AG08395 (cell line): Measurements from ENCODE around the gene RXRB.

Experiments used
- DNase-seq: peaks from one replicate; pipeline ENCODE4 v3.0.0; 2012; ENCODE audit warnings: mixed read lengths, low spot score

RXRB gene

DNA sequence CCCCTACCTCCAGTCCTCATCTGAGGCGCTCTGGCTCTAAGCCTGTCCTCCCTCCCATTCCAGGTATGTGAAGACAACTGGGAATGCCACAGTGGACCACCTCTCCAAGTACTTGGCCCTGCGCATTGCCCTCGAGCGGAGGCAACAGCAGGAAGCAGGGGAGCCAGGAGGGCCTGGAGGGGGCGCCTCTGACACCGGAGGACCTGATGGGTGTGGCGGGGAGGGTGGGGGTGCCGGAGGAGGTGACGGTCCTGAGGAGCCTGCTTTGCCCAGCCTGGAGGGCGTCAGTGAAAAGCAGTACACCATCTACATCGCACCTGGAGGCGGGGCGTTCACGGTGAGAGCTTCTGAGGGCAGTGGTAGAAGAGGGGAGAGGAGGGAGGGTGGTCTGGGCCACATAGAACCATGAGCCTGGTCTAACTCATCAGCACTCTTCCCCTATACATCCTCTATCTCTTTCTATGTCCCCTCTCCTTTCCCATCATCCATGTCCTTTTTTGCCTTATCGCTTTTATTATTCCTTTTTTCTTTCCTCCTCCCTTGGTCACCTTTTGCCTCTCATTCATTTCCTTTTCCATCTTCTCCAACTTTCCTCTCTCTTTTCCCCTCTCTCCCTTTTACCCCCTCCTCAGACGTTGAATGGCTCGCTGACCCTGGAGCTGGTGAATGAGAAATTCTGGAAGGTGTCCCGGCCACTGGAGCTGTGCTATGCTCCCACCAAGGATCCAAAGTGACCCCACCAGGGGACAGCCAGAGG lies 11.4 kb upstream of the RXRB start:
- DNase-seq, result no peak

DNA sequence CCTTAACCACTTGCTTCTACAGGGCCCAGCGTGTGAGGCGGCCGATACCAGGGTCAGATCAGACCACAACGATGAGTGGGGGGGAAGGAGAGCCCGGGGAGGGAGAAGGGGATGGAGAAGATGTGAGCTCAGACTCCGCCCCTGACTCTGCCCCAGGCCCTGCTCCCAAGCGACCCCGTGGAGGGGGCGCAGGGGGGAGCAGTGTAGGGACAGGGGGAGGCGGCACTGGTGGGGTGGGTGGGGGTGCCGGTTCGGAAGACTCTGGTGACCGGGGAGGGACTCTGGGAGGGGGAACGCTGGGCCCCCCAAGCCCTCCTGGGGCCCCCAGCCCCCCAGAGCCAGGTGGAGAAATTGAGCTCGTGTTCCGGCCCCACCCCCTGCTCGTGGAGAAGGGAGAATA lies 10.7 kb upstream of the RXRB start:
- no peak for DNase-seq

DNA sequence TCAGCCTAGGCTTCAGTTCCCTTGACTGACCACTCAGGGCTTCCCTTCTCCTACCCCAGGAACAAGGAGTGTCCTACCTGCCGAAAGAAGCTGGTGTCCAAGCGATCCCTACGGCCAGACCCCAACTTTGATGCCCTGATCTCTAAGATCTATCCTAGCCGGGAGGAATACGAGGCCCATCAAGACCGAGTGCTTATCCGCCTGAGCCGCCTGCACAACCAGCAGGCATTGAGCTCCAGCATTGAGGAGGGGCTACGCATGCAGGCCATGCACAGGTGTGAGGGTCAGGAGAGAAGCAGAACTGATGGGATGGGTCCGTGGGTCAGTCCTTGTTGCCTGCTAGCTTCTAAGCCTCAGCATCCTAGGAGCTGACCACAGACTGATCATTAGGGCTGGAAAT lies 9.4 kb upstream of the RXRB start:
- no peak for DNase-seq

DNA sequence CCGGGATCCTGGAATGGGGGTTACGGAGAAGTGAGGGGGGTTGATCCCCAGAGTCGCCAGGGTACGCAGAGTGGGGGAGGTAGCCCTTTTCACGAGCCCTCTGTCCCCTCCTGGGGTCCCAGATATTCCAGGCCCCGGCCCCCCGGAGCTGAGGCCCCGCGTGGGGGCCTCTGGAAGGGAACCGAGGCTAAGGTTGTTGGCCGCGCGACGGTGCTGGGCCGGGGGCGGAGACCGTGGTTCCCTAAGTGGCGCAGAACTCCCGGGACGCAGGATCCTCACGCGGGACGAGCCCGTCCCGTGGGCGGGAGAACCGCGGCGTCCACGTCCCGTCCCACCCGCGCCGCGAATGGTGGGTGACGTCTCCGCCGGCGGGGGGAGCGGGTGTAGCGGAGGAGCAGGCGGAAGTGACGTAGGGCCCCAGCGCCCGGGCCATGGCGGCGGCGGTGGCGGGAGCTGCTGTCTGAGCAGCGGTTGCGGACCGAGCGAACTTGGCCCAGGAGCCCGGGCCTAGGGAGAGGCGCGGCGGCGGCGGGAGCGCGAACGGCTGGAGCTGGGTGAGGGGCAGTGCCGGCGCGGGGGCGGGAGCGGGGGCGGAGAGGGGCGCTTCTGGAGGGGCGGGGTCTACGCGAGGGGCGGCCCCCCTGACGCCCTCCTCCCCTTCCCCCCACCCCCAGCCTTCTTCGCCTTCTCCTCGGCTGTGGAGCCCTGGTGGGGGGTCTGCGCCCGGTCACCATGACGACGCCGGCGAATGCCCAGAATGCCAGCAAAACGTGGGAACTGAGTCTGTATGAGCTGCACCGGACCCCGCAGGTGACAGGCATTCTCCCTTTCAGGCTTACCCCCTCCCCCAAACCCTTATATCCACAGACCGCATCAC lies 7.9 kb upstream of the RXRB start, which contains the start of gene RING1:
RING1 (plus strand) TSS at position 410 of the 877 bp plus-strand sequence; CDS start at position 733, 323 bp downstream.
- DNase-seq, result peak; percentile 95

DNA sequence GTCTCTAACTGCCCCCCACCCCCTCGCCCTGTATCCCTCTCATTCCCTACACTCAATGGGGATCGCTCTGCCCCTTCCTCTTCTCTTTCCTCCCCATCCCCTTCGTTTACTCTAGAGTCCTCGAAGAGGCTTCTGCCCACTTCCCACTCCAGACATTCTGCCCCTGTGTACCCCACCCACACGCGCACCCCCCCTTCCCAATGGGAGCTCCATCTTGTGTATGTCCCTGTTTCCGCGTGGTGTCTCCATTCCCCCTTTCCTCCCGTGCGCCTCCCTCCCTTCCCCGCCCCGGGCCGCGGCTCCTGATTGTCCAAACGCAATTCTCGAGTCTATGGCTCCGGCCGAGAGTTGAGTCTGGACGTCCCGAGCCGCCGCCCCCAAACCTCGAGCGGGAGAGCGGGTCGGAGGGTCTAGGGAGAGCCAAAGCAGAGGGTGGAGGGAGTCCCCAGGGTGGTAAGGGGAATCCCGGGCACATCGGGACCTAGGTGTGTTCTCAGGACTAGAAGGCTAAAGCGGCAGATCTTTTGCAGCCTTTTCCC lies 7.2 kb upstream of the RXRB start:
- peak; percentile 61 for DNase-seq

DNA sequence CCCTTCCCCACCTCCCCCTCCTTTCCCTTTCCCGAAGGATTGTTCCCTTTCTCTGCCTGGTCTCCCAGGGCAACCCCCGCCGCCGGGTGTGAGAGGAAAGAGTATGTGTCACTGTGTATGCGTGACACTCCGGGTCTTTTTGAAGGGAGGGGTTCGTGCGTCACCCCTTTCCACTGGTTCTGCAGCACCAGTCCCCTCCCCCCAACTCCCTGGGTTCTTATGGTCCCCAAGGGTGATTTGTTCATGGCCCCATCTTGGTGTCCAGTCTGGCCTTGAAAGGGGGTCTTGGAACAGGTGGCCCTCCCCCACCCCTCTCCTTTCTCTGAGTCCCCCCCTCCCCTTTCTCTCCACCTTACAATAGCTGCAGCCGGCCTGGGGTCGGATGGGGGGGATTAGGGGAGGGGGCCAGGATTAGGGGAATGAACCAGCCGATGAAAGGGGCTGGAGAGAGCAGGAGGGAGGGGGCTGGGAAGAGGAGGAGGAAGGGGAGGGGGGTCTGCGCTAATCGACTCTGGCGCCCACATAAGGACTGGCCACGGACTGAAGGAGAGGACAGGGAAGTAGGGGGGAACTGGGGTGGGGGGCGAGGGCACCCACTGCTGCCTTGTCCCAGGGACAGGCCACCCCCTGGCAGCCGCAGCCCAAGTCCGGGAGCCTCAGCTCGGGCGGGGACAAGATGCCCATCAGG lies 6.5 kb upstream of the RXRB start:
- DNase-seq, result peak; percentile 78

DNA sequence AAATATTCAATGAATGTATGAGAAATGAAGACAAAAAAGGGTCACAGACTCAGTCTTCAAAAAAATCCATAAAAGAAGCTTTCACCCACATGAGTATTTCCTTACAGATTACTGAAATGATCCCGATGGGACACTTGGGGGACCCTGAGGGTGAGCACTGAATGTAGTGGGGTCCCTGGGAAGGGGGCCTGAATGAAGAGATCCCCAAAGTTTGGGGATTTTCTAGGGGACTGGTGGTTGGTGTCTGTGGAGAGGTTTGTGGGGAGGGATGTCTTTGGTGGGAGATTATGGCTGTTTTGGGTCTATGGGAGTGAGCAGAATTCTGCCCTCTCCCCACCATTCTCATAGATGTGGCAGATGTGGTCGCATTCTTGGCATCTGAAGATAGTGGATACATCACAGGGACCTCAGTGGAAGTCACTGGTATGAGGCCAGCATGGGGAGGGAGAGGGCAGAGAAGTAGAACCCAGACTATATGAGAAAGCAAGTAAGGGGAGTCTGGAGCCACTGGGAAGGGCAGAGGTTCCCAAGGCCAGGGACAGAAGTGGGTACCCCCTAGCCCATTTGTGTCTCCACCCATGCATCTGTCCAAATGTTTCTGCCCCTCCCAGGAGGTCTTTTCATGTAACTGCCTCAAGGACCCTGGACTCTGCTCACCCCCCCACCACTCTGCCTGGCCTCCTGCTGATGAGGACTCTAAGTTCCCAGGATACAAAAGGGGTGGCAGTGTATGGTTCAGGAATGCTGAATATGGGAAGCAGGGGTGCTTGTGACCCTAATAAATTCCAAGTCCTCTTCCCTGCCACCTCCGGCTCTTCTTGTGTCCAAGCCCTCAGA lies 5.8 kb upstream of the RXRB start:
- peak; percentile 31 for DNase-seq

DNA sequence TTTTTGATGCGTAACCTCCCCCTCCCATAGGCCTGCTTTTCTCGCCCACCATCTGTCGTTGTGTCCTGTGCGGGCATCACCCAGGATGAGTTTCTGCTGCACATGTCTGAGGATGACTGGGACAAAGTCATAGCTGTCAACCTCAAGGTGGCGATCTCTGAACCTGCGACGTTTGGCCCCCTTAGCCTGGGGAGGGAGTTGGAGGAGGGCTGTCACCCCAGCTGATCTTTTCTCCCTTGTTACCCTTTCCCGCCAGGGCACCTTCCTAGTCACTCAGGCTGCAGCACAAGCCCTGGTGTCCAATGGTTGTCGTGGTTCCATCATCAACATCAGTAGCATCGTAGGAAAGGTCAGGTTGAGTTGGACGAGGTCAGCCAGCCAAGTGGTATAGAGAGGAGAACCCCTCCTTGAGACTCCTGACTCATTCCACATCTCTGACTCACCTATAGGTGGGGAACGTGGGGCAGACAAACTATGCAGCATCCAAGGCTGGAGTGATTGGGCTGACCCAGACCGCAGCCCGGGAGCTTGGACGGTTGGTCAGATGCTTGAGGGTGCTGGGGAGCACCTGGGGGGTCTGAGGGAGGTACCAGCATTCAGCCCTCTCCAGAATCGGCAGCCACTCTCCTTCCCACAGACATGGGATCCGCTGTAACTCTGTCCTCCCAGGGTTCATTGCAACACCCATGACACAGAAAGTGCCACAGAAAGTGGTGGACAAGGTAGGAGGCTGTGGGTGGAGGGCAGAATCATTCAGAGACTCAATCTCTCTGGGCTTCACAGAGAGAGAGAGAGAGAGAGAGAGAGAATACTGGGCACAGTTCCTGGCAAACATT lies 4.9 kb upstream of the RXRB start:
- no peak for DNase-seq

DNA sequence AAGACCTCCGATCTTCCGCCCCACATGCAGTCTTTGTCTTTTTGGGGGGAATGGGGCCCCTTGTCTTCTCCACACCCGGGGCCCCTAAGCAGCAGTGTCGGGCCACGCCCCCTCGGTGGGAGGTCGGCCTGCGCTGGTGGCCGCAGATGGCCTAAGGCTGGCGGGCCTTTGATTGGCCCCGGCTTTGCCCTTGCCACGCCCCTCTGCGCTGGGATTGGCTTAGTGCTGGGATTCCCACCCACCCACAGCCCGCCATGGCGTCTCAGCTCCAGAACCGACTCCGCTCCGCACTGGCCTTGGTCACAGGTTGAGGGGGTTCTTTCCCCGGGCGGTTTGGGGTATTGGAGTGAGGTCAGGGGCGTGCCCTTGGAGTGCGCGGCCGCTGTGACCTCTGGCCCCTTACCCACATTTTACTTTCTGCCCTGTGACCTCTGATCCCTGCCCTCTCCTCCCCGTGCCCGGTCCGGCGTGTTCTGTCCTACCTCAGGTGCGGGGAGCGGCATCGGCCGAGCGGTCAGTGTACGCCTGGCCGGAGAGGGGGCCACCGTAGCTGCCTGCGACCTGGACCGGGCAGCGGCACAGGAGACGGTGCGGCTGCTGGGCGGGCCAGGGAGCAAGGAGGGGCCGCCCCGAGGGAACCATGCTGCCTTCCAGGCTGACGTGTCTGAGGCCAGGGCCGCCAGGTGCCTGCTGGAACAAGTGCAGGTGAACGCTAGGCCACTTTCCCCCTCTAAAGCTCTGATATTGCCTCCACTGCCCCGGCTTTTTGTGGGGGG lies 4.1 kb upstream of the RXRB start, which contains the start of gene HSD17B8:
HSD17B8 (plus strand) TSS at position 241 of the 776 bp plus-strand sequence; CDS start at position 255, 14 bp downstream.
- peak; percentile 94 for DNase-seq

DNA sequence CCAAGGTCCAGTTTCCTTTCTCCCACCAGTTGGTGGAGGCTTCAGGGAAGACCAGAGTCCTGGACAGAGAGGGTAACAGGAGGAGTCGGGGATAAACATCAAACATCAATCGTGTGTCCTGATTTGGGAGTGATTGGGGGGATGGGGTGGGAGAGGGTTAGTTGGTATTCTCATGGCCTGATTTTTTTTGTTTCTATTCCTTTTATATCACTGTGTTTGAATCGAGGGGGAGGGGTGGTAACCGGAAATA lies 3.6 kb upstream of the RXRB start:
- DNase-seq, result no peak

DNA sequence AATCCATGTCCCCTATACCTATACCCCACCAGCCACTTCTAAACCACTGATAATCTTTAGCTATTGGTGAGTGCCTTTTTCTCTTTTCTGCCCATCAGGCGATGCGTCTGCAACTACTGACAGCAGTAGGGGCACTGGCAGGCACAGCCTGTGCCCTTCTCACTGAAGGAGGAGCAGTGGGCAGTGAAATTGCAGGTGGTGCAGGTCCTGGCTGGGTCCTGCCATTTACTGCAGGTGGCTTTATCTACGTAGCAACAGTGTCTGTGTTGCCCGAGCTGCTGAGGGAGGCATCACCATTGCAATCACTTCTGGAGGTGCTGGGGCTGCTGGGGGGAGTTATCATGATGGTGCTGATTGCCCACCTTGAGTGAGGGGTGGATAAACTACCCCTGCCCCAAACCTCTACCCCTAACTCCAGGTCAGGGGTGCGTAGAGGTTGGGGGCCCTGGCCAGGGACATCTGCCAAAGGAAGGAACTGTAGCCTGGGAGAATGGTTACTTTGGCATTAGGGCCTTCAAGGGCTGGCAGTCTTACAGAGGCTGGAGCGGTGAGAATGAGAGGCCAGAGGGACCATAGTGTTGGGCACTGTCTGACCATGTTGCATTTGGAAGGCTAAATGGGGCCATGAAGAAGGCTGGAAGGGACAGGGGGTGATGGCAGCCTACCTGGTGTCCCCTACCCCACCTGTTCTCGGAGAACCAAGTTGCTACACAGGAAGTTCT lies 3.1 kb upstream of the RXRB start:
- no peak for DNase-seq

DNA sequence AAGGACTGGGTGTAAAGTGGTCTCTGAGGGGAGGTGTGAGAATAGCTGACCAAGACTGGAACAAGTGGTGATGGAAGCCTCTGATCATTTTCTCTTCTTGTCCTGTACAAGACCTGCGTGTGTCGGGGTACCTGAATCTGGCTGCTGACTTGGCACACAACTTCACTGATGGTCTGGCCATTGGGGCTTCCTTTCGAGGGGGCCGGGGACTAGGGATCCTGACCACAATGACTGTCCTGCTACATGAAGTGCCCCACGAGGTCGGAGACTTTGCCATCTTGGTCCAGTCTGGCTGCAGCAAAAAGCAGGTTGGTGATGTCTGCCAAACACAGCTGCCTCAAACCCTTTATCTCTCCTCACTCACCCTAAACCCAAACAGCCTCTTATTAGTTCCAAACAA lies 2.3 kb upstream of the RXRB start:
- no peak for DNase-seq

DNA sequence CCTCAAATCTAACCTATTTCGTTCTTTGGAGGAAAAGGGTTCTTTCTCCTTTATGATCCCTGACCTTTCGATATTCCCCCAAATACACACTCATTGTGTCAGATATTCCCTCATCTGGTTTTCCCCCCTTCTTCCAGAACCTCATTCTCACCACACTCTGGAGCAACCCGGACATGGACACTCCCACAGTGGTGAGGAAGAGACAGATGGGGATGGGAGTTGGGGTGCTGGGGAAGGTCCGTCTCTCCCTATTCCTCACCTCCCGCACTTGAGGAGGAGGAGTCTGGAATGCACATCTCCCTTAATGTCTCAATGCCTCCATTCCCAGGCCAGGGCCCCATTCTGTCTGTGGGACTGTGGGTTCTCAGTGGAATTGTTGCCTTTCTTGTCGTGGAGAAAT lies 1.5 kb upstream of the RXRB start:
- DNase-seq, result no peak

DNA sequence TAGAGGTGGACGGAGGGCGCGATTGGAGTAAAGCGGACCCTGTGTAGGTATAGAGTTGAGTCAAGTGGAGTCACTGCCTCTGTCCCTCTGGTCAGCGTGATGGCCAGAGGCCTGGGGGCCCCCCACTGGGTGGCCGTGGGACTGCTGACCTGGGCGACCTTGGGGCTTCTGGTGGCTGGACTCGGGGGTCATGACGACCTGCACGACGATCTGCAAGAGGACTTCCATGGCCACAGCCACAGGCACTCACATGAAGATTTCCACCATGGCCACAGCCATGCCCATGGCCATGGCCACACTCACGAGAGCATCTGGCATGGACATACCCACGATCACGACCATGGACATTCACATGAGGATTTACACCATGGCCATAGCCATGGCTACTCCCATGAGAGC lies 681 bp upstream of the RXRB start:
- DNase-seq, result no peak

DNA sequence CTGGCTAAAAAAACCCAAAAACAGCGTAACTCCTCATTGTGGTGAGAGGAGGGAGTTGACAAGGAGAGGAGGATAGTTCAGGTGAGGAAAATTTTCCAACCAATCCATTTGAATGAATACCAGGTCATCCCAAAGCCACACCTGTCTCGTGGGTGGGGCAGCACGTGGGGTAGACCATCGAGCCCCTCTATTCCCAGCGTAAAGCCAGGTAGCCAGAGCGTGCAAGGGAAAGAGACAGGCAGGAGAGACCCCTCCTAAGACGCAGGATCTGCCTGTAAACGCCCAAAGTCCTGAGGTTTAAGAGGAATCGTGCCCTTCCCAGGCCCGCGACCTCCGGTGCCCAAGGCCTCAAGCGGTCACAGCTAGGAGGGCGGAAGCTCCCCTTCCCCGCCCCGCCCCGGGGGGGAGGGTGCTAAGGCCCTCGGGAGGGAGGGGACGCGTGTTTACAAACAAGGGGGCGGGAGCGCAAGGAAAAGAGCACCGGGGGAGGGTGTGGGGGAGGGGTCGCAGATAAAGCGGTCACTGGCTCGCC lies 712 bp downstream of the RXRB start:
- DNase-seq, result peak; percentile 67

DNA sequence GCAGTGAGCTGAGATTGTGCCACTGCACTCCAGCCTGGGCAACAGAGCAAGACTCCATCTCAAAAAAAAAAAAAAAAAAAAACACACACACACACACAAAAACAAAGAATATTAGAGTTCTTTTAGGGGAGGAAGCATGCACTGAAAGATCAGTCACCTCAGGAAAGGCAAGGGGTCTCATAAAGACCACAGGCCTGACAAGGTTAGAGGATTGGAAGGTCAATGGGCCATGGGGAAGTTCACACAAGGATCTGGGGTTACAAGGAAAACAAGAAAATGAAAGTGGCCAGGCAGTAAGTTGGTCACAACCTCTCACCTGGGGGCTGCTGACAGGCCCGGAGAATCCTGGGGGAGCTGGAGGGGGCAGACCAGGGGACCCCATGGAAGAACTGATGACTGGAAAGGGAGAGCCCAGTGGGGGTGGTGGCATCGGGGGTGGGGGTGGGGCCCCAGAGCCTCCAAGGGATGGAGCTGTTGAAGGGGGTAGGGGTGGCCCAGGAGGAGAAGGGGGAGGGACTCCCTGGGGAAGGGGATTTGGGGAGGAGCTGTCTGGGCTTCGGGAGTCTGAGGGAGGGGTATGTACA lies 1.5 kb downstream of the RXRB start:
- no peak for DNase-seq

DNA sequence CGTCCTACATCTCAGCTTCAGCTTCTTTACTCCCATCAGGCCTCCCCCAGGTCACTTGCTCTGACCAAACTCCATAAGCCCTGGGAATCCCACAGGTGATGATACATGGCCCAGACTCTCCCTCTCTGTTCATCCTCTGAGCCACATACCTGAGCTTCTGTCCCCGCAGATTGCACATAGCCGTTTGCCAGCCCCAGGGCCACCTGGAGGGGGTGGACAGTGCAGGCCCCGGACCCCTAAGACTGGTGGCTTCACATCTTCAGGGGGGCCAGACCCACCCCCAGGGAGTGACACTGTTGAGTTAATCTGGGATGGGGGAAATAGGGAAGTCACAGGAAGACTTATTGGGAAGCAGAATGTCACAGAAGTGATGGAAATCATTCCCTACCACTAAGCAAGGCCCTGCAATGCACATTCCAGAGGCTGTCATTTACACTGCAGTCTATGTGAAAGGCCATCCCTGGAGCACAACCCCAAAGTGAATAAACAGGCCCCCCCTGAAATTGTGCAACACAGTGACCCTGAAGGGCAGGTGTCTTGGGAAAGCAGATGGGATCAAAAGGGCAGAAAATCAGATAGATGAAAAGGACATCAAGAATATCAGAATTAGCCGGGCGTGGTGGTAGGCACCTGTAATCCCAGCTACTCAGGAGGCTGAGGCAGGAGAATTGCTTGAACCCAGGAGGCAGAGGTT lies 2.2 kb downstream of the RXRB start:
- no peak for DNase-seq
